Left ventricle myocardium inferior (tissue), 1 donor: ENCODE measurements around the gene NLRP1. TPM values are rescaled to one million over a fixed set of nuclear protein-coding genes. Genes with fewer than 3 reads are reported as not detected.

Experiments
- DNase-seq: peaks from one replicate; pipeline ENCODE4 v3.0.0-alpha.2; 2020
- H3K27ac ChIP-seq: fragments of 200-600 bp; replicated peaks from 2 replicates; pipeline ENCODE4 v1.8.0; 2021
- H3K27me3 ChIP-seq: fragments of 200-600 bp; 2 replicates; pipeline ENCODE4 v1.8.0; 2021; ENCODE audit warnings: low read depth
- H3K36me3 ChIP-seq: fragments of 200-600 bp; 2 replicates; pipeline ENCODE4 v1.8.0; 2021
- H3K4me1 ChIP-seq: fragments of 200-600 bp; 2 replicates; pipeline ENCODE4 v1.8.0; 2021
- H3K4me3 ChIP-seq: fragments of 200-600 bp; 2 replicates; pipeline ENCODE4 v1.8.0; 2021; ENCODE audit warnings: mild to moderate bottlenecking, moderate library complexity
- H3K9me3 ChIP-seq: fragments of 200-600 bp; replicated peaks from 2 replicates; pipeline ENCODE4 v1.8.0; 2021
- intact Hi-C: fragments of 100-400 bp; cut with micrococcal nuclease; formaldehyde crosslinking; loops from one replicate; pipeline ENCODE4 v1.11.0; 2022
- total RNA-seq: library from RNA; stranded (reverse); fragmentation: NEBNext Ultra II Directional; extraction: Animal tissue kit (Norgen Biotek cat#: 25700); gene quantifications from one replicate; pipeline ENCODE4 v1.2.1, GENCODE V29; 2021
- TF ChIP-seq, protein P1 (sequence below): fragments of 200-600 bp; IDR thresholded peaks from 2 replicates; pipeline ENCODE4 v1.8.0; 2021; ENCODE audit warnings: antibody characterized with exemption, mild to moderate bottlenecking, borderline replicate concordance
- donor health status: DM: no; HTN: yes; CAD: no; lungs with severe emphysema.

NLRP1 gene
- total RNA-seq, 1 donor from 2014 or later: 8.3 TPM

DNA sequence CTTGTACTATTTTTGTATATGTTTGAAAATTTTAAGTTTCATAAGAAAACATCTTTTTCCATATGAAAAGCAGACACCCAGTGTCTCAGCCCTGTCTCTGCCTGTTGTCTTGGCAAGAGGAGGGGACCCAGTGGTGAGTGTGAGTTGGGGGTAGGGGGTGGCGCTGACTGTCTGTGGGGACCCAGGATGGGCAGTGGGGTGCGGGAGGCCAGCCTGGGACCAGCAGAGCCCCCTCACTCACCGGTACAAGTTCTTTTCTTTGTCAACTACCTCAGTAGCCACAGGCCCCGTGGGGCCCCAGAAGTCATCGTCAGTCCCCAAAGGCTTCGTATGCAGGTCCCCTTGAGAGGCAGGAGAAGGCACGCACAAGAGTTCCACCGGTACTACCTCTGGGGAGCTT is 51.7 kb downstream of the NLRP1 start:
- H3K27ac ChIP-seq: no peak overlapping the region
- no peak for DNase-seq
- no peaks in the 10 kb centered on the region for H3K4me1 ChIP-seq
- H3K9me3 ChIP-seq: no peaks in the 10 kb centered on the region
- intact Hi-C loops: no loop called here
- peaks cover 60% of the 10 kb centered on the region for H3K36me3 ChIP-seq
- H3K4me3 ChIP-seq: no peak overlapping the region
- TF ChIP-seq, protein P1, sequence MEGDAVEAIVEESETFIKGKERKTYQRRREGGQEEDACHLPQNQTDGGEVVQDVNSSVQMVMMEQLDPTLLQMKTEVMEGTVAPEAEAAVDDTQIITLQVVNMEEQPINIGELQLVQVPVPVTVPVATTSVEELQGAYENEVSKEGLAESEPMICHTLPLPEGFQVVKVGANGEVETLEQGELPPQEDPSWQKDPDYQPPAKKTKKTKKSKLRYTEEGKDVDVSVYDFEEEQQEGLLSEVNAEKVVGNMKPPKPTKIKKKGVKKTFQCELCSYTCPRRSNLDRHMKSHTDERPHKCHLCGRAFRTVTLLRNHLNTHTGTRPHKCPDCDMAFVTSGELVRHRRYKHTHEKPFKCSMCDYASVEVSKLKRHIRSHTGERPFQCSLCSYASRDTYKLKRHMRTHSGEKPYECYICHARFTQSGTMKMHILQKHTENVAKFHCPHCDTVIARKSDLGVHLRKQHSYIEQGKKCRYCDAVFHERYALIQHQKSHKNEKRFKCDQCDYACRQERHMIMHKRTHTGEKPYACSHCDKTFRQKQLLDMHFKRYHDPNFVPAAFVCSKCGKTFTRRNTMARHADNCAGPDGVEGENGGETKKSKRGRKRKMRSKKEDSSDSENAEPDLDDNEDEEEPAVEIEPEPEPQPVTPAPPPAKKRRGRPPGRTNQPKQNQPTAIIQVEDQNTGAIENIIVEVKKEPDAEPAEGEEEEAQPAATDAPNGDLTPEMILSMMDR: no peak
- H3K27me3 ChIP-seq: peaks cover 3% of the 10 kb centered on the region

DNA sequence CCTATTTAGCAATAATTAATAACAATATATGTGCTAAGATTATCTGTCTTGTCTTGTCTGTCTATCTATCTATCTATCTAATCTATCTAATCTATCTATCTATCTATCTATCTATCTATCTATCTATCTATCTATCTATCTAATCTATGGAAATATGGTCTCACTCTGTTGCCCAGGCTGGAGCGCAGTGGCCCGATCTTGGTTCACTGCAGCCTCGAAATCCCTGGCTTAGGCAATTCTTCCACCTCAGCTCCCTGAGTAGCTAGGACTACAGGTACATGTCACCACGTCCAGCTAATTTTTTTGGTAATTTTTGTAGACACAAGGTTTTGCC is 53.3 kb downstream of the NLRP1 start:
- Histone ChIP-seq H3K36me3 (peaks cover 56% of the 10 kb centered on the region), H3K4me3 (no peak overlapping the region)

DNA sequence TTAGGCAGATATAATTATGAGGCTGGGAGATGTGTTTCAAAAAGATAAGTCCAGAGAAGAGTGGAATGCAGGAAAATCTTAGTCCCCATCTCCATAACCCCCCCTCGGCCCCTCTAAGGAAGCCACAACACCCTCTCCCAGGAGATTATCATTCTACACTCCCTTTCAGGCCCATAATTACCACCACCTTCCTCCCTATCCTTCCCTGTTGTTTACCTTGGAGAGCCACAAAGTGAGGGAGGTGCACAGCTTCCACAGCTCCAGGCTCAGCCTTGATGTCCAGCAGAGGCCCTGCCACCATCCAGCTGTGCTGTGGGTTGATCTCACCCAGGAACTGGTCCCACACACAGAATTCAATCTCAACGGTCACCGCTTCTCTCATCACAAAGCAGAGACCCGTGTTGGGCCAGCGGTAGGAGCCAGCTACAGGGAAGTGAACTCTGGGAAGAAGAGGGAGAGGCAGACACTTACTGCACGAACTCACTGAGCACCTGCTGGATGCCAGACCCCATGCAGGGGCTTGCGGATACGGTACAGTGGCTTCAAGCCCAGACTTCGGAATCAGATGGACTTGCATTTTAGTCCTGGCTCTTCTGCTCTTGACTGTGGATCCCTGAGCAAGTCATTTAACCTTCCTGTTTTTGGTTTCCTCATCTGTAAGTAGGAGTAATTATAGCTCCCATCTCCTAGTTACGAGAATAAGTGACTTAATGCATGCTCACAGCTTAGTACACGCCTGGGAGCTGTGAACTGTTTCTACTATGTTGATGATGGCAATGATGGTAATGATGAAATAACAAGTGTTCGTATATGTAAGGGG is 53.8 kb downstream of the NLRP1 start:
- H3K27ac ChIP-seq: no peak overlapping the region
- intact Hi-C loops: no loop called here
- peaks cover 11% of the 10 kb centered on the region for H3K4me1 ChIP-seq
- H3K9me3 ChIP-seq: no peaks in the 10 kb centered on the region
- peaks cover 50% of the 10 kb centered on the region for H3K36me3 ChIP-seq
- TF ChIP-seq, protein P1: no peak
- peaks cover 2% of the 10 kb centered on the region for H3K27me3 ChIP-seq
- H3K4me3 ChIP-seq: no peak overlapping the region
- DNase-seq: no peak

More for the DNA sequence above, 53.3 kb downstream of the NLRP1 start:
- Histone ChIP-seq H3K4me1 (peaks cover 11% of the 10 kb centered on the region), H3K9me3 (no peaks in the 10 kb centered on the region), H3K27ac (no peak overlapping the region), H3K27me3 (peaks cover 3% of the 10 kb centered on the region)
- TF ChIP-seq, protein P1: no peak
- no peak for DNase-seq
- intact Hi-C loops: no loop called here

DNA sequence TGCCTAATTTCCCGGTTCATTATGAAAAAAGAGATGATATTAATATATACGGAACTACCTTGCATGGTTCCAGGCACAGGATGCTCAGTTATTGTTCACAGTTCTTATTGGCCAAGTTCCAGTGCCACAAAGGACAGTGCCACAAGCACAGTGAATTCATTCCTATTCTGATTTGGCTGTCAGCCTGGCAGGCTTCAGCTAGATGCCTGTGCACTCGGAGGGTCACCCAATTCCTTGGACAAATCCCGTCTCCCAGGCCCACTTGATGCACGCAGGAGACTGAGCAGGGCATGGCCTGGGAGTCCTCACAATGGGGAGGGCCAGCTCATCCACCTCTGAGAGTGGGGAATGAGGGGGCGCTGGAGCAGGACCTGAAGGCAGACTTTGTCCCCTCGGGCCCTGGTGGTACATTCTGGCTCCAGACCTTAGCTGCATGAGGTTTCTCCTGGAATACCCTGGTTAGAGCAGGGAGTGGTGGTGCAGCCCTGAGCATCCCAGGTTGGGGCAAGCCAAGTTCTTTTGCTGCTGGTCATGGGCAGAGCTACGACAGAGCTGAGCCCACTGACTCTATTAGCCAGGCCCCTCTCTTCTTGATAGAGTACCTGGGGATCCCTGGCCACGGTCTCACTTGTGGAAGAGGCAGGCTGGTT is 56.6 kb downstream of the NLRP1 start:
- TF ChIP-seq, protein P1: no peak
- peaks cover 55% of the 10 kb centered on the region for H3K36me3 ChIP-seq
- peaks cover 11% of the 10 kb centered on the region for H3K4me1 ChIP-seq
- intact Hi-C loops: no loop called here
- DNase-seq: no peak
- H3K4me3 ChIP-seq: no peak overlapping the region
- H3K9me3 ChIP-seq: no peaks in the 10 kb centered on the region
- H3K27ac ChIP-seq: peak overlapping the region; percentile 59
- no peaks in the 10 kb centered on the region for H3K27me3 ChIP-seq

DNA sequence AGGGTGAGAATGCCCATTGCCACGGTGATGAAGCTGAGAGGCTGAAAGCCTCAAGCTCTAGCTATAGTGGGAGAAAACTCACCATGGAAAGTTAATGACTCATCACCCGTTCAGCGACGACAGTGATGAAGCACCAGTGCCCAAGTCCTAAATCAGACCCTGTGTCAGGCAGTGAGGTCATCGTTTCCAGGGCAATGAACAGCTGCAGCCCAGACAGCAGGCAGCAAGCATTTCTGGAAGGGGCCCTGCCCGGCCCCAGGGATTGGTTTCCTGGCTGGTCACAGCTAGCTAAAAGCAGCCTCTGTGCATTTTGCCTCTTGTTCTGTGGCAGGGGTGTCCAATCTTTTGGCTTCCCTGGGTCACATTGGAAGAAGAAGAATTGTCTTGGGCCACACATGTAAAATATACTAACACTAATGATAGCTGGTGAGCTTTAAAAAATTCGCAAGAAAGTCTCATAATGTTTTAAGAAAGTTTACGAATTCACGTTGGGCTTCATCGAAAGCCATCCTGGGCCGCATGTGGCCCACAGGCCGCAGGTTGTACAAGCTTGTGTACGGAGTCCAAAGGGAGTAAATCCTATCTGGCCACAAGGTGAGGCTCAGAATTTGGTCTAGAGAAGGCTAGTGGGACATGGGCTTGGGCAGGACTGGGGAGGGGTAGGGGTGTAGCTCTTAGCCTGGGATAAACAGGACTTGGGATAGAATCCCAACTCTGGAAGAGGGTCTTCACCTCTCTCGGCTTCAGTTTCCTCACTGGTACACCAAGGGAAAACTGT is 57.3 kb downstream of the NLRP1 start:
- intact Hi-C loops: no loop called here
- Histone ChIP-seq H3K27me3 (no peaks in the 10 kb centered on the region), H3K36me3 (peaks cover 59% of the 10 kb centered on the region), H3K4me3 (no peak overlapping the region), H3K4me1 (peaks cover 11% of the 10 kb centered on the region), H3K9me3 (no peaks in the 10 kb centered on the region), H3K27ac (peak overlapping the region; percentile 59)
- TF ChIP-seq, protein P1: no peak
- DNase-seq: peak; percentile 67
